Measurements from ENCODE around the gene C19orf38. TPM values are rescaled to one million over a fixed set of nuclear protein-coding genes. Genes with fewer than 3 reads are reported as not detected.

The C19orf38 gene
- total and polyA plus RNA-seq, 9 of the 15 experiments (the other 6 are each of a cell fraction or from before 2014, with no cell fraction given) = 0.14 to 0.18 TPM; not detected in 7

DNA sequence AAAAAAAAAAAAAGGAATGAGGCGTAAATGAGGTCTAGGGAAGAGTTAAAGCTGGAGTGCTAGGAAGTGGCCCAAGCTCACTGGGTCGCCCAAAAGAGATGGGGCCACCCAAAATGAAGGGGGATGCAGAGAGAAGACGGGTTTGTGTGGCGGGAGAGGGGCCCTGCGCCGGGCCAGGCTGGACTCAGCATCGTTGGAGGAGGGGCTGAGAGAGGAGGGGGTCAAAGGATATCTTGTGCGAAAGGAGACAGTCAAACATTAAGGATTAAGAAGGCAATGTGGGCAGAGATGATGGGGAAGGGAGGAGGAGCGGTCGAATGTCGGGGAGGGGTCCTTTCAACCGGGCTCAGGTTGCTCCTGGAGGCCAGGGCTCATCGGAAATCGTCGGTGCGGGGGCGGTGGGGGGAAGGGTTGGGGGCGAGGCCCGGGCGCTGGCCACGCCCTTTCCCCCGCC is 22.3 kb downstream of the C19orf38 start (continued):
- 0 out of 2 replicates have a peak, but pooled peaks have one; percentile 58 for TF ChIP-seq HDAC2 (IDR thresholded peaks at IDR 0.05)

DNA sequence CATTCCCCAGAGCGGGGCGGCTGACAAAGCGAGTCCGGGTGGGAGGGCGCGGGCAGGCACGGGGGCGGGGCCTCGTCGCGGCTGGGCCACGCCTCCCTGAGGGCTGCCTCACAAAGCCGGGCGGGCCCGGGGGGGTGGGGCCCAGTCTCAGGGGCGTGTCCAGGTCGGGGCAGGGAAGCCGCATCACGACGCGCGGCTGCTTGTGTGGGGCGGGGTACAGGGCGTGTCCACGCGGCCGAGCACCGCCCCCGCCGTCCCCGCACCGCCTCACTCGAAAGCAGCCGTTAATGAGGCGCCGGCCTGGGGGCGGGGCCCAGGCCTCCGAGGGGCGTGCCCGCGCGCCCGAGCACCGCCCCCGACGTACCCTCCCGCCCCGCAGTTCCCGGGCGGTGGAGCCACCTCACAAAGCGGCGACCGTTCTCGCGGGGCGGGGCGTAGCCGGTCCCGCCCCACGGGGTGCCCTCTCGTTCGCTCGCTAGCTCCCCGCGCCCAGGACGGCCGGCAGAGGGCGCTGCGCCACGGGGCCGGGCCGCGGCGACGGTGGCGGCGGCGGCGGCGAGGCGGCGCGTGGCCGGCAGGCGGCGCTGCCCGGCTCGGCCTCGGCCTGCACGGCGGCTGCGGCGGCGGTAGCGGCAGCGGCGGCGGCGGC is 22.9 kb downstream of the C19orf38 start, which contains the start of gene CARM1:
CARM1 (plus strand) TSS at position 599 of the 649 bp plus-strand sequence. CDS start 150 bp downstream, outside the sequence.
- peak within 1 kb of the TSS; percentile 87 for H3K27ac ChIP-seq (ENCODE audit: extremely low read depth, low read depth, low read length)
- ATAC-seq = peak; percentile 94
- POLR2A ChIA-PET = no interaction called here
- peak within 1 kb of the TSS; percentile 92 for H3K4me2 ChIP-seq (ENCODE audit: insufficient read depth, low read length)
- H2AFZ ChIP-seq (ENCODE audit: low read depth, low read length) = peak within 1 kb of the TSS; percentile 90
- H4K20me1 ChIP-seq (replicated peaks; ENCODE audit: control insufficient read depth, insufficient read depth, low read length) = no peaks in the 10 kb centered on the region
- peak within 1 kb of the TSS; percentile 98 for H3K4me3 ChIP-seq
- H3K79me2 ChIP-seq (ENCODE audit: control insufficient read depth, insufficient read depth, low read length) = peaks cover 44% of the 10 kb centered on the region
- peaks cover 8 to 38% of the 10 kb centered on the region in 2 experiments for H3K4me1 ChIP-seq (replicated peaks in 1 of 2; ENCODE audit: control insufficient read depth in 2 of 2, insufficient read depth in 2 of 2, low read length in 2 of 2)
- in situ Hi-C loops (cut with MboI) (no loop called here), intact Hi-C loops (cut with micrococcal nuclease) (loop anchor here (5.0 kb wide), 1 partner anchor 56 kb away; the partner anchor contains the start of genes TIMM29 and YIPF2)
- H3K27me3 ChIP-seq (ENCODE audit: control insufficient read depth in 2 of 2, insufficient read depth in 2 of 2, low read length in 2 of 2) = no peaks in the 10 kb centered on the region
- 0% methylated on average over 26 of the region's 99 CpGs for WGBS (ENCODE audit: insufficient coverage, low coverage, missing lambda C conversion rate)
- CTCF ChIA-PET (ENCODE audit: low intra/inter-chr PET ratio) = interaction anchor here (0.6 kb wide), 1 partner anchor 83 kb away, joined by 5 read pairs; no protein-coding TSS in a partner anchor
- H3K9me3 ChIP-seq (replicated peaks; ENCODE audit: control insufficient read depth, insufficient read depth, low read depth, low read length) = no peaks in the 10 kb centered on the region
- peak; percentile 98 to 99 (median 99) for DNase-seq (ENCODE audit: extremely low read depth in 1 of 4, low spot score in 3 of 4)
- peak; percentile 64 for FAIRE-seq
- BruUV-seq (replicated peaks) = no TSS peak
- peaks cover 13% of the 10 kb centered on the region; the same call in 1 of the 3 replicates for H3K36me3 ChIP-seq (ENCODE audit: control insufficient read depth, insufficient read depth, low read length)
- peak within 1 kb of the TSS; percentile 77 to 93 for H3K9ac ChIP-seq (ENCODE audit: insufficient read depth in 1 of 2, low read depth in 2 of 2, low read length in 2 of 2)
- no peaks in the 10 kb centered on the region for H3K9me1 ChIP-seq (ENCODE audit: control insufficient read depth, insufficient read depth, low read length)
- TF ChIP-seq KLF6 (CRISPR knock-in tag; IDR thresholded peaks at IDR 0.05; ENCODE audit: borderline replicate concordance) = no peak
- TF ChIP-seq GABPA (tag; conservative IDR thresholded peaks at IDR 0.05; ENCODE audit: low read depth) = peak; percentile 14; the same call in 1 of the 2 replicates
- TF ChIP-seq PCBP2 (IDR thresholded peaks at IDR 0.05; ENCODE audit: low read depth, low read length, poor library complexity, severe bottlenecking) = no peak
- no peak for TF ChIP-seq ZNF165 (CRISPR knock-in tag; IDR thresholded peaks at IDR 0.05; ENCODE audit: borderline replicate concordance)
- TF ChIP-seq, protein P1, sequence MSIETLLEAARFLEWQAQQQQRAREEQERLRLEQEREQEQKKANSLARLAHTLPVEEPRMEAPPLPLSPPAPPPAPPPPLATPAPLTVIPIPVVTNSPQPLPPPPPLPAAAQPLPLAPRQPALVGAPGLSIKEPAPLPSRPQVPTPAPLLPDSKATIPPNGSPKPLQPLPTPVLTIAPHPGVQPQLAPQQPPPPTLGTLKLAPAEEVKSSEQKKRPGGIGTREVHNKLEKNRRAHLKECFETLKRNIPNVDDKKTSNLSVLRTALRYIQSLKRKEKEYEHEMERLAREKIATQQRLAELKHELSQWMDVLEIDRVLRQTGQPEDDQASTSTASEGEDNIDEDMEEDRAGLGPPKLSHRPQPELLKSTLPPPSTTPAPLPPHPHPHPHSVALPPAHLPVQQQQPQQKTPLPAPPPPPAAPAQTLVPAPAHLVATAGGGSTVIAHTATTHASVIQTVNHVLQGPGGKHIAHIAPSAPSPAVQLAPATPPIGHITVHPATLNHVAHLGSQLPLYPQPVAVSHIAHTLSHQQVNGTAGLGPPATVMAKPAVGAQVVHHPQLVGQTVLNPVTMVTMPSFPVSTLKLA (conservative IDR thresholded peaks at IDR 0.05) = peak; percentile 36 to 58; a peak in 2 of 4 replicates
- TF ChIP-seq, protein P2, sequence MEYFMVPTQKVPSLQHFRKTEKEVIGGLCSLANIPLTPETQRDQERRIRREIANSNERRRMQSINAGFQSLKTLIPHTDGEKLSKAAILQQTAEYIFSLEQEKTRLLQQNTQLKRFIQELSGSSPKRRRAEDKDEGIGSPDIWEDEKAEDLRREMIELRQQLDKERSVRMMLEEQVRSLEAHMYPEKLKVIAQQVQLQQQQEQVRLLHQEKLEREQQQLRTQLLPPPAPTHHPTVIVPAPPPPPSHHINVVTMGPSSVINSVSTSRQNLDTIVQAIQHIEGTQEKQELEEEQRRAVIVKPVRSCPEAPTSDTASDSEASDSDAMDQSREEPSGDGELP (CRISPR knock-in tag; IDR thresholded peaks at IDR 0.05; ENCODE audit: borderline replicate concordance) = peak; percentile 53
- 0 out of 2 replicates have a peak, but pooled peaks have one; percentile 13 for TF ChIP-seq ZFX (CRISPR knock-in tag; IDR thresholded peaks at IDR 0.05)
- no peak for TF ChIP-seq ZNF384 (IDR thresholded peaks at IDR 0.05; ENCODE audit: low read depth, low read length)
- no peak for TF ChIP-seq ZNF76 (CRISPR knock-in tag; IDR thresholded peaks at IDR 0.05; ENCODE audit: borderline replicate concordance)
- peak; percentile 60 for TF ChIP-seq GMEB1 (CRISPR knock-in tag; IDR thresholded peaks at IDR 0.05)
- TF ChIP-seq, protein P3, sequence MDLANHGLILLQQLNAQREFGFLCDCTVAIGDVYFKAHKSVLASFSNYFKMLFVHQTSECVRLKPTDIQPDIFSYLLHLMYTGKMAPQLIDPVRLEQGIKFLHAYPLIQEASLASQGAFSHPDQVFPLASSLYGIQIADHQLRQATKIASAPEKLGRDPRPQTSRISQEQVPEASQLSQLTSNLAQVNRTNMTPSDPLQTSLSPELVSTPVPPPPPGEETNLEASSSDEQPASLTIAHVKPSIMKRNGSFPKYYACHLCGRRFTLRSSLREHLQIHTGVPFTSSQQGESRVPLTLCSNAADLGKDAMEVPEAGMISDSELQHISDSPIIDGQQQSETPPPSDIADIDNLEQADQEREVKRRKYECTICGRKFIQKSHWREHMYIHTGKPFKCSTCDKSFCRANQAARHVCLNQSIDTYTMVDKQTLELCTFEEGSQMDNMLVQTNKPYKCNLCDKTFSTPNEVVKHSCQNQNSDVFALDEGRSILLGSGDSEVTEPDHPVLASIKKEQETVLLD (IDR thresholded peaks at IDR 0.05) = no peak
- TF ChIP-seq CREM (IDR thresholded peaks at IDR 0.05; ENCODE audit: low read depth) = peak; percentile 96

Measured in K562 (cell line).